Stimulated activated CD8-positive, alpha-beta memory T cell treated with anti-CD3 and anti-CD28 coated beads, Interleukin-15, amount 100 ng/mL, for 24 hours (primary cell): Measurements from ENCODE around the gene LCOR.
"Not testable (repeated sequence)": the region's sequence is repeated elsewhere in the genome, so short reads cannot be mapped to it uniquely, and the experiment has no call there.

Experiments used
- DNase-seq: peaks from one replicate; pipeline ENCODE4 v3.0.0-alpha.2; 2020; ENCODE audit warnings: low read depth

LCOR gene

GRCh38 chr10:96831867-96832720, at the start of gene LCOR:
Gene LCOR (plus strand): TSS chr10:96832298. CDS start chr10:96949058, 116,760 bp downstream.
- peak; percentile 64 for DNase-seq

GRCh38 chr10:96784253-96784652, 47.8 kb upstream of the LCOR start:
- no peak for DNase-seq

DNA sequence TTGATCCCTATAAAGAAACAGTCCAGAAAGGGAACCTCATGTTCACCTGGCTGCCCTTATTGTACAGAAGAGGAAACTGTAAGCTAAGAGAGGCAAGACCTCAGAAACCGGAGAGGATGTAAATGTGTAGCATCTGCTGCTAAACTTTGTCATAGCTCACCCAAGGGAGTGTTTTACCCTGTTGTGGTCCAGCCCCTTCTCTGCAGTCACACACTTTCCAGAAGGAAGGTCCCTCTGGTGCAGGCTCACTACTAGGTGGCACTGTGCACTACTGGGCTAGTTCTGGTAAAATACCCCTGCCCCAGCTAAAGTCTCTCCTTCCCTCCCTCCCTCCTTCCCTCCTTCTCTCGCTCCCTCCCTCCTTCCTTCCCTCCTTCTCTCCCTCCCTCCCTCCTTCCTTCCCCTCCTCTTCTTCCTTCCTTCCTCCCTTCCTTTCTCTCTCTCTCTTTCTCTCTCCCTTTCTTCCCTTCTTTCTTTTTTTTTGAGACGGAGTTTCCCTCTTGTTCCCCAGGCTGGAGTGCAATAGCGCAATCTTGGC, 42.5 kb upstream of the LCOR start:
- DNase-seq: no peak

DNA sequence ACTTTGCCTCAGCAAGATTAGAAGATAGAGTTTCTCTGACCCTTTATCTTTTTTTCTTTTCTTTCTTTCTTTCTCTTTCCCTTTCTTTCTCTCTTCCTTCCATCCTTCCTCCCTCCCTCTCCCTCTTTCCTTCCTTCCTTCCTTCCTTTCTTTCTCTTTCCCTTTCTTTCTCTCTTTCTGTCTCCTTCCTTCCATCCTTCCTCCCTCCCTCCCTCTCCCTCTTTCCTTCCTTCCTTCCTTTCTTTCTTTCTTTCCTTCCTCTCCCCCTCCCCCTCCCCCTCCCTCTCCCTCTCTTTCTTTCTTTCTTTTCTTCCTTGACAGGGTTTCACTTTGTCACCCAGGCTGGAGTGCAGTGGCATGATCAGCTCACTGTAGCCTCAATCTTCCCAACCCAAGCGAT, 40.2 kb upstream of the LCOR start:
- DNase-seq: no peak

- DNase-seq: no peak
Observed at GRCh38 chr10:96794836-96795733, 37.0 kb upstream of the LCOR start.

DNA sequence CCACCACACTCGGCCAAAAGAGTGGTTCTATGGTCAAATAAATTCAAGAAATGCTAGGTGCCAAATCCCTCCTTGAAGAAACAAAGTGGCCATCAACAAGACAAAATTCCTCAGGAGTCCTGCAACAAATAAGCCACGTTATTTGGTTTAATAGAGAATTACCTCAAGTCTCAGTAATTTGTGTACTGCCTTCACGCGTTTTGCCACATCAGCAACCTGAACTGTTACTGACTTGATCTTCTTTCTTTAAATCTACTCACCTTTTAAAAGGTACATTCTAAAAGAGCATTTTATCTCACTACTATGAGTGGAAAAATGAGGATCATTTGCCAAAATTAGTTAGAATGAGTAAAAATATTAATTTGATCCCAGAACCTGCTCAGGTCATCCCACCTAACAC, 34.6 kb upstream of the LCOR start:
- DNase-seq: no peak

DNA sequence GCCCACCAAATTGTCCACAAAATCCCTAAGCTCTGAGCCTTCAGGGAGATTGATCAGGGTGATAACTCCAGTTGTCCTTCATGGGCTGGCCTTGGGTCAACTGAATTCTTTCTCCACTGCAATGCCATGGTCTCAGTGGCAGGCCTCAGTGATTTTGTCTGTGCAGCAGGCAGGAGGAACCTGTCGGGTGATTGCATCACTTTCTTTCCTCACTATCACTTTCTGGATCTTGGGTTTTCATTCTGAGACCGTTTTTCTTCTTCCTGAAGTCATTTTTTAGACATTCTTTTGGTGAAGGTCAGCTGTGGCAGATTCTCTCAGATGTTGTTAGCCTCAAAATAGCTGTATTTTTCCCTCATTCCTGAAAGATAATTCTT, 28.8 kb upstream of the LCOR start:
- DNase-seq: no peak

DNA sequence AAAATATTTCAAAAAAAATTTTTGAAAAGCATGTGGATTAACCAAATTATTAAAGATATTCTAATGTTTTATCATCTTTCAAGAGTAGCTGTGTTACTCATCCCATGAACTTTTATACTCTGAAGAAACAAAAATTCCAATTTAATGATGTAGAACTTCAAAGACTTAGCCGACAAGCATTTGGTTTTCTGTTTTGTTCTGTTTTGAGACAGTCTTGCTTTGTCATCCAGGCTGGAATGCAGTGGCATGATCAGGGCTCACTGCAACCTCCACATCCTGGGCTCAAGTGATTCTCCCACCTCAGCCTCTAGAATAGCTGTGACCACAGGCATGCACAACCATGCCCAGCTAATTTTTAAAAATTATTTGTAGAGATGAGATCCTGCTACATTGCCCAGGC, 17.8 kb upstream of the LCOR start:
- DNase-seq: no peak

- DNase-seq: not testable (repeated sequence)
Observed at GRCh38 chr10:96818971-96819370, 13.1 kb upstream of the LCOR start.

DNA sequence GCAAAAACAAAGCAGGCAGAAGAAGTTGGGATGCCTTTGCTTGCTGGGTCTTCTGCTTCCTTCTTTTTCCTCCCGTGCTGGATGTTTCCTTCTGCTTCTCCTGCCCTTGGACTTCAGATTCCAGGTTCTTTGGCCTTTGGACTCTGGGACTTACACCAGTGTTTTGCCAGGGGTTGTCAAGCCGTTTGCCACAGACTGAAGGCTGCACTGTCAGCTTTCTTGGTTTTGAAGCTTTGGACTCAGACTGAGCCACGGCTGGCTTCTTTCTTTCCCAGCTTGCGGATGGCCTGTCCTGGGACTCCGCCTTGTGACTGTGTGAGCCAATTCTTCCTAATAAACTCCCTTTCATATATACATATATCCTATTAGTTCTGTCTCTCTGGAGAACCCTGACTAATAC, 11.3 kb upstream of the LCOR start:
- DNase-seq: no peak

GRCh38 chr10:96826438-96826837, 5.7 kb upstream of the LCOR start:
- DNase-seq: no peak

DNA sequence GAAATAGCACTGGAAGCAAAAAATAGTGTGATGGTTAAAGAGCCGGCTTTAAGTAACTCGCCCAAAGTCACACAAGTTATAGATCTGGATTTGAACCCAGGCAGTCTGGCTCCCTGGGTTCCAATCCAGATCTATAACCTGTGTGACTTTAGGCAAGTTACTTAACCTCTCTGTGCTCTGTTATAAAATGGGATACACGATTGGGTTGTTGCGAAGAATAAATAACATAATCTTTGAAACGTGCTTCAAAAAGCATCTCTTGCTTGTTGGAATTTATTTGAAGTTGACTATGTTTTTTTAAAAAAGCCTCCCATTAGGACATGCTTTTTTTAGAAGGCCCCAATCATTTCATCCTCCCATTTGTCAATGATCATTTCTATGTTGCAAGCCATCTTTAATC, 3.5 kb upstream of the LCOR start:
- no peak for DNase-seq

- no peak for DNase-seq
Observed at GRCh38 chr10:96829029-96829773, 2.9 kb upstream of the LCOR start.

DNA sequence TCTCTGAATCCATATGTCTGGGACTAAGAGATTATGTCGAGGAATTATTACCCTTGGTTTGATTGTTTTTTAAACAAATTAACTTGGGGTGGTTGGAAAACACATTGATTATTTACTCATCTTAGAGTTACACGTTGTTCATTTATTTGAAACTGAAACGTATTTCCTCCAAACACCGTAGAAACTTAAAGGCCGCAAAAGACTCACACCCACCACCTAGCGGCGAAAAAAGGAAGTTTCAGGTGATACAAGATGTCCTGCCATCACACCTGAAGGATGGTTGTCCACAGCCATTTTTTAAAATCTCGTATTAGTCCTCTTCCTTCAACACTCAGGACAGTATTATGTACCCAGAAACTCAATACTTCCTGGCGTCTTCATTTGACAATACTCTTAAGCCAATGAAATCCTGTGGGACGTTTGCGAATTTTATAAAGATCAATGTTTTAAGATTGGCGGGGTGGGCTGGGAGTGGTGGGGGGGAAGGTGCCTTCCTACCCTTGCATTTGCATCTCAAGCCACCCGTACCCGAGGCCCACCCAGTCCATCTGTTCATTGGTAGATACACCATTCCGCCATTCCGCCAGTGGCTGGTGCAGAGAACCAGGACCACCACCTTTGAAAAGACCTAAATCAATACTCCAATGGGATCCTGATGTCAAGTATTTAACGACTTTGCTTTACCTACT, 1.4 kb upstream of the LCOR start:
- DNase-seq: peak; percentile 30

- no peak for DNase-seq
Observed at GRCh38 chr10:96831200-96831866, 765 bp upstream of the LCOR start.

GRCh38 chr10:96832721-96833219, 672 bp downstream of the LCOR start:
- peak; percentile 82 for DNase-seq

DNA sequence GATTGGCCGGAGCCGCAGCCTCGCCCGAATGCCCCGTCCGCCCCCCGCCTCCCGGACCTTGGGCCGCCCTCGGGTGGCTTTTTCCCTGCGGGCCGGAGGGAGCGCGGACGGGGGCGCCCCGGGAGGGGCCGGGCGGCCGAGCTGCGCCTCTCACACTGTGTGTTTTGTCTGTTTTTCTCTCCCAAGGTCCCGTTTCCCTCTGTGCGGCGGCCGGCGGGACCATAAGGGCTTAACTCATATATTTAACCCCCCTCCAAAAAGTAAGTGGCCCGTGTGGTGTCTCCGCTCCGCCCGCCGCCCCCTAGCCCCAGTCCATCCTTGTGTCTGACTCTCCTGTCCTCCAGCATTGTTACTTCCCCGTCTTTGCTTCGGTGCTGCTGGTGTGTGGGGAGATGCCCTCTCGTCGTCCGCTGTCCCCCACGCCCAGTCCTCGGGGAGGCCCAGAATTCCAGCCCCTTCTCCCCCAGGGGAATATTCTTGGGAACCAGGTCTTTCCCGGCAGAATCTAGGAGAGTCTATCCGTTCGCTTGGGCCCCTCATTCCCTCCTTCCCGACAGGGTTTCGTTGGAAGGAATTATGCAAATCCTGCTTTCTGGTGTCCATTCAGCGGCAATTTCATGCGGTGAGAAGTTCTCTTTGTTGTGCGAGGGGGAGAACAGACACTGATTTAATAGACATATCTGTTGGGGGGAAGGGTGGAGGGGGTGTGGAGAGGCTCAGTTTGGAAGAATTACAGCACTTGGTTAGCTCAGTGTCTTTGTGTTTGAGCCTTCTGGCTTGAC, 1.3 kb downstream of the LCOR start:
- DNase-seq: no peak

DNA sequence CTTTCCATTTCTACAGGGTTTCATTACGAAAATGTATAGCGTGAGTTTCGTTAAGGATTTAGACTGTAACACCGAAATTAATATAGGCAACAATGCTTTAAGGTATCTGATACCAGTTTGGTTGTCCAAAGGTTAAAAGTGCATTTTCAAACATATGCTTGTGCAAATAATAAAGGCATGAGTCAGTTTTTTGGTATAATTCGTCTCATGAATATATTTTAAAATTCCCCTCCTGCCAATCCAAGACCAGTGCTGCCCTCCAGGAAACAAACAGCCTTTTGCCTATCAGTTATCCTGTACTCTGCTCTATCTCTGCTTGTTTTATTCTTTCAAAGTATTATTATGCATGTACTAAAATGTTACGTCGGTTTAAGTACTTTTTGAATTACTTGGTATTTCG, 2.0 kb downstream of the LCOR start:
- no peak for DNase-seq

- no peak for DNase-seq
Observed at GRCh38 chr10:96835899-96836298, 3.8 kb downstream of the LCOR start.

- no peak for DNase-seq
Observed at GRCh38 chr10:96838529-96838928, 6.4 kb downstream of the LCOR start.
